HEK293 (cell line): ENCODE measurements around the gene LST1.

ENCODE experiments used
- CTCF ChIP-seq: fragments of 450-650 bp; formaldehyde crosslinking; IDR thresholded peaks from 2 replicates; pipeline ENCODE4 v1.5.1; 2016; ENCODE audit warnings: missing biosample characterization, missing genetic modification characterization
- GLIS2 ChIP-seq: fragments of 450-650 bp; formaldehyde crosslinking; IDR thresholded peaks from 2 replicates; pipeline ENCODE4 v1.5.1; 2016; ENCODE audit warnings: missing biosample characterization, missing genetic modification characterization
- KLF10 ChIP-seq: fragments of 450-650 bp; IDR thresholded peaks from 2 replicates; pipeline ENCODE4 v1.5.1; 2018; ENCODE audit warnings: missing biosample characterization, mild to moderate bottlenecking, missing genetic modification characterization
- PRDM2 ChIP-seq: fragments of 450-650 bp; formaldehyde crosslinking; IDR thresholded peaks from 2 replicates; pipeline ENCODE4 v1.5.1; 2016; ENCODE audit warnings: missing biosample characterization, missing genetic modification characterization, borderline replicate concordance
- SCRT1 ChIP-seq: fragments of 450-650 bp; formaldehyde crosslinking; IDR thresholded peaks from 2 replicates; pipeline ENCODE4 v1.5.1; 2016; ENCODE audit warnings: missing biosample characterization, missing genetic modification characterization, borderline replicate concordance
- ZNF211 ChIP-seq: fragments of 450-650 bp; formaldehyde crosslinking; IDR thresholded peaks from 2 replicates; pipeline ENCODE4 v1.5.1; 2016; ENCODE audit warnings: low read depth, missing biosample characterization, missing genetic modification characterization
- ZNF37A ChIP-seq: fragments of 450-650 bp; IDR thresholded peaks from 2 replicates; pipeline ENCODE4 v1.5.1; 2018; ENCODE audit warnings: missing biosample characterization, missing genetic modification characterization
- ZNF404 ChIP-seq: fragments of 450-650 bp; formaldehyde crosslinking; IDR thresholded peaks from 2 replicates; pipeline ENCODE4 v1.5.1; 2017; ENCODE audit warnings: missing biosample characterization, missing genetic modification characterization
- ZNF501 ChIP-seq: fragments of 450-650 bp; formaldehyde crosslinking; IDR thresholded peaks from 2 replicates; pipeline ENCODE4 v1.5.1; 2016; ENCODE audit warnings: missing biosample characterization, missing genetic modification characterization
- ZNF510 ChIP-seq: fragments of 450-650 bp; formaldehyde crosslinking; IDR thresholded peaks from 2 replicates; pipeline ENCODE4 v1.5.1; 2018; ENCODE audit warnings: mild to moderate bottlenecking, missing genetic modification characterization, missing biosample characterization; ENCODE audit not compliant: insufficient replicate concordance
- ZNF777 ChIP-seq: fragments of 450-650 bp; formaldehyde crosslinking; IDR thresholded peaks from 2 replicates; pipeline ENCODE4 v1.5.1; 2017; ENCODE audit warnings: missing biosample characterization, missing genetic modification characterization, borderline replicate concordance
- ZSCAN4 ChIP-seq: fragments of 450-650 bp; formaldehyde crosslinking; IDR thresholded peaks from 2 replicates; pipeline ENCODE4 v1.5.1; 2017; ENCODE audit warnings: missing biosample characterization, missing genetic modification characterization

- TF ChIP-seq ZNF404 (tag by site-specific recombination), result no peak
- no peak for TF ChIP-seq ZNF510 (tag by site-specific recombination)
- TF ChIP-seq ZNF777 (tag by site-specific recombination), result no peak
- TF ChIP-seq PRDM2 (tag by site-specific recombination), result no peak
- no peak for TF ChIP-seq CTCF (tag by site-specific recombination)
- TF ChIP-seq ZNF501 (tag by site-specific recombination), result no peak
- TF ChIP-seq GLIS2 (tag by site-specific recombination), result no peak
- TF ChIP-seq ZNF211 (tag by site-specific recombination), result no peak
- no peak for TF ChIP-seq SCRT1 (tag by site-specific recombination)
- no peak for TF ChIP-seq ZNF37A (tag by site-specific recombination)
- TF ChIP-seq KLF10 (tag by site-specific recombination), result no peak
- peak; percentile 88 for TF ChIP-seq ZSCAN4 (tag by site-specific recombination)
These were observed 23.7 kb downstream of the LST1 start for GRCh38 chr6:31609519-31610406.
